H1 (cell line): ENCODE data around the gene CMSS1. TPM values are rescaled to one million over a fixed set of nuclear protein-coding genes. Genes with fewer than 3 reads are reported as not detected.

ENCODE experiments used
- CTCF ChIA-PET: fragments of 300-600 bp; sonication (Branson Sonifier 250); formaldehyde crosslinking; loops from one replicate; lab custom pipeline; 2021; ENCODE audit not compliant: partially characterized antibody; lab: Charles Lee
- POLR2A ChIA-PET: fragments of 300-600 bp; sonication (Branson Sonifier 250); formaldehyde crosslinking; loops from one replicate; lab custom pipeline; 2021; ENCODE audit warnings: inconsistent platforms; ENCODE audit not compliant: partially characterized antibody; lab: Charles Lee
- DNase-seq, 2 experiments: peaks; one replicate each; pipeline versions ENCODE4 v3.0.0 to v3.0.0-alpha.2; 2010 to 2022; ENCODE audit warnings: low spot score in 2 of 2, low read depth in 1 of 2, mixed read lengths in 1 of 2
- FAIRE-seq: peaks from 2 replicates; lab custom pipeline; 2011; peaks lifted over from hg19 to GRCh38; lab: Jason Lieb, UNC
- H2AFZ ChIP-seq: 2 replicates; pipeline ENCODE4 v1.8.1; 2012; ENCODE audit warnings: low read length, inconsistent platforms
- H2AK5ac ChIP-seq: 2 replicates; pipeline ENCODE4 v1.6.1; 2013; ENCODE audit warnings: low read depth, low read length
- H2BK120ac ChIP-seq: replicated peaks from 2 replicates; pipeline ENCODE3; 2013; ENCODE audit warnings: low read depth, low read length, inconsistent platforms
- H2BK12ac ChIP-seq: 2 replicates; pipeline ENCODE4 v1.6.1; 2013; ENCODE audit warnings: low read depth, low read length
- H2BK15ac ChIP-seq: 2 replicates; pipeline ENCODE4 v1.6.1; 2013; ENCODE audit warnings: low read length
- H2BK20ac ChIP-seq: 2 replicates; pipeline ENCODE4 v1.6.1; 2013; ENCODE audit warnings: low read length
- H2BK5ac ChIP-seq: 2 replicates; pipeline ENCODE4 v1.6.1; 2013; ENCODE audit warnings: low read depth, low read length
- H3K14ac ChIP-seq: 2 replicates; pipeline ENCODE4 v1.6.1; 2013; ENCODE audit warnings: inconsistent platforms; ENCODE audit not compliant: insufficient read length
- H3K18ac ChIP-seq: 2 replicates; pipeline ENCODE4 v1.6.1; 2013; ENCODE audit warnings: low read length; ENCODE audit errors: extremely low read depth
- H3K23ac ChIP-seq: 2 replicates; pipeline ENCODE4 v1.6.1; 2013; ENCODE audit warnings: inconsistent platforms; ENCODE audit not compliant: insufficient read length
- H3K23me2 ChIP-seq: 2 replicates; pipeline ENCODE4 v1.6.1; 2013; ENCODE audit warnings: low read depth, low read length
- H3K27ac ChIP-seq: 2 replicates; pipeline ENCODE4 v1.6.1; 2011; ENCODE audit warnings: low read depth, low read length, inconsistent platforms
- H3K27me3 ChIP-seq, 4 experiments: replicated peaks in 1 of 4; 1 replicate in 1 of 4; 2 replicates in 3 of 4; pipeline versions ENCODE4 v1.6.1 to v1.8.1; 2011 to 2013; ENCODE audit warnings: low read length in 3 of 4, mild to moderate bottlenecking in 3 of 4, inconsistent platforms in 2 of 4, mixed read lengths in 2 of 4, moderate library complexity in 1 of 4; ENCODE audit not compliant: control insufficient read depth in 3 of 4, insufficient read depth in 3 of 4; ENCODE audit errors: extremely low read depth in 1 of 4
- H3K36me3 ChIP-seq, 4 experiments: 2 replicates each; pipeline versions ENCODE4 v1.6.1 to v1.8.1; 2011 to 2013; ENCODE audit warnings: mild to moderate bottlenecking in 4 of 4, low read length in 3 of 4, moderate library complexity in 2 of 4, control low read depth in 1 of 4, inconsistent platforms in 1 of 4; ENCODE audit not compliant: insufficient read depth in 4 of 4, control insufficient read depth in 2 of 4
- H3K4ac ChIP-seq: replicated peaks from 2 replicates; pipeline ENCODE3; 2013; ENCODE audit warnings: low read length, low read depth, mixed read lengths, inconsistent platforms; ENCODE audit not compliant: insufficient read length
- H3K4me1 ChIP-seq, 4 experiments: replicated peaks in 1 of 4; 1 replicate in 1 of 4; 2 replicates in 3 of 4; pipeline versions ENCODE4 v1.6.1 to v1.8.1; 2011 to 2013; ENCODE audit warnings: low read length in 3 of 4, inconsistent platforms in 2 of 4, mixed read lengths in 1 of 4; ENCODE audit not compliant: insufficient read depth in 4 of 4, control insufficient read depth in 3 of 4
- H3K4me2 ChIP-seq, 2 experiments: 2 replicates each; pipeline versions ENCODE4 v1.6.1 to v1.8.1; 2011 to 2013; ENCODE audit warnings: low read depth in 2 of 2, low read length in 2 of 2, control low read depth in 1 of 2, inconsistent platforms in 1 of 2, mild to moderate bottlenecking in 1 of 2; ENCODE audit not compliant: insufficient read depth in 1 of 2
- H3K4me3 ChIP-seq, 4 experiments: fragments of 200-600, 300-600 bp in 1 of 4; sonication (generic), shearing (Covaris generic), sonication (Bioruptor Twin) in 1 of 4; 2 replicates each; pipeline versions ENCODE4 v1.5.1 to v1.8.1; 2011 to 2016; ENCODE audit warnings: low read length in 4 of 4, low read depth in 3 of 4, control low read depth in 2 of 4, inconsistent platforms in 2 of 4, mild to moderate bottlenecking in 2 of 4, mixed read lengths in 1 of 4, moderate library complexity in 1 of 4; ENCODE audit not compliant: insufficient read depth in 2 of 4; ENCODE audit errors: extremely low read depth in 1 of 4
- H3K56ac ChIP-seq: replicated peaks from 2 replicates; pipeline ENCODE3; 2013; ENCODE audit warnings: low read depth, mild to moderate bottlenecking, mixed read lengths, low read length, inconsistent platforms; ENCODE audit not compliant: insufficient read length
- H3K79me1 ChIP-seq: 2 replicates; pipeline ENCODE4 v1.6.1; 2013; ENCODE audit warnings: low read depth, low read length, control low read depth
- H3K79me2 ChIP-seq, 2 experiments: 2 replicates each; pipeline versions ENCODE4 v1.6.1 to v1.8.1; 2012 to 2013; ENCODE audit warnings: low read length in 2 of 2, mild to moderate bottlenecking in 2 of 2, inconsistent platforms in 1 of 2; ENCODE audit not compliant: insufficient read depth in 2 of 2, control insufficient read depth in 1 of 2
- H3K9ac ChIP-seq, 4 experiments: replicated peaks in 1 of 4; 1 replicate in 1 of 4; 2 replicates in 3 of 4; pipeline versions ENCODE4 v1.6.1 to v1.8.1; 2011 to 2013; ENCODE audit warnings: low read depth in 3 of 4, low read length in 3 of 4, control low read depth in 2 of 4, mild to moderate bottlenecking in 2 of 4, moderate library complexity in 2 of 4, inconsistent platforms in 1 of 4; ENCODE audit errors: extremely low read depth in 1 of 4
- H3K9me3 ChIP-seq, 2 experiments: 2 replicates each; pipeline versions ENCODE4 v1.6.1 to v1.8.1; 2012 to 2013; ENCODE audit warnings: mild to moderate bottlenecking in 2 of 2, moderate library complexity in 2 of 2, control low read depth in 1 of 2, inconsistent platforms in 1 of 2, low read depth in 1 of 2, low read length in 1 of 2, mixed read lengths in 1 of 2; ENCODE audit not compliant: insufficient read depth in 2 of 2
- H4K20me1 ChIP-seq, 2 experiments: replicated peaks in 1 of 2; 2 replicates each; pipeline versions ENCODE3 to v1.8.1; 2011 to 2013; ENCODE audit warnings: inconsistent platforms in 2 of 2, low read length in 2 of 2, mild to moderate bottlenecking in 1 of 2; ENCODE audit not compliant: insufficient read depth in 2 of 2, control insufficient read depth in 1 of 2
- H4K5ac ChIP-seq: 2 replicates; pipeline ENCODE4 v1.6.1; 2013; ENCODE audit warnings: low read length, low read depth, mixed read lengths, inconsistent platforms; ENCODE audit not compliant: insufficient read length
- H4K8ac ChIP-seq: 2 replicates; pipeline ENCODE4 v1.8.0; 2013; ENCODE audit warnings: mild to moderate bottlenecking, moderate library complexity, low read length, inconsistent platforms; ENCODE audit not compliant: insufficient read depth; ENCODE audit errors: extremely low read depth
- H4K91ac ChIP-seq: replicated peaks from 2 replicates; pipeline ENCODE3; 2013; ENCODE audit warnings: low read length, mixed read lengths, inconsistent platforms; ENCODE audit not compliant: insufficient read length
- KDM5A ChIP-seq: fragments of 200-600 bp; IDR thresholded peaks from 2 replicates; pipeline ENCODE4 v1.7.1; 2012; ENCODE audit warnings: mild to moderate bottlenecking, low read length, inconsistent platforms, mixed read lengths
- WGBS, 2 experiments: shearing (Covaris generic) in 1 of 2; methylation state at CpG; one replicate each; pipeline versions ENCODE4 v1.1.6 to v1.1.7; 2013 to 2015; ENCODE audit warnings: low lambda C conversion rate in 2 of 2, mixed read lengths in 2 of 2, inconsistent platforms in 1 of 2, low coverage in 1 of 2, missing lambda C conversion rate in 1 of 2; ENCODE audit not compliant: insufficient replicate concordance in 2 of 2, insufficient coverage in 1 of 2, insufficient read length in 1 of 2; ENCODE audit errors: extremely low coverage in 1 of 2, missing lambda C conversion rate in 1 of 2; 5-methylcytosine and 5-hydroxymethylcytosine counted together
- polyA plus RNA-seq, 7 experiments: library from polyadenylated mRNA; depleted of rRNA in 3 of 7; stranded (reverse) in 5 of 7; unstranded in 2 of 7; fragments of >200 nt in 5 of 7; fragments of 200-250 nt in 2 of 7; gene quantifications; 1 replicate in 5 of 7; 2 replicates in 1 of 7; 4 replicates in 1 of 7; pipeline versions ENCODE4 v1.2.1 to v1.2.3, GENCODE V29; 2011 to 2013; ENCODE audit warnings: missing spikeins in 2 of 7, mixed read lengths in 2 of 7
- total RNA-seq: library from RNA; stranded (reverse); fragmentation: NEBNext Ultra II Directional; extraction: Animal tissue kit (Norgen Biotek cat#: 25700); gene quantifications from 2 replicates; pipeline ENCODE4 v1.2.1, GENCODE V29; 2021

The CMSS1 gene
- total and polyA plus RNA-seq, 2 of the 8 experiments (the other 6 are each of a cell fraction or from before 2014, with no cell fraction given) = 15.2 to 75.1 TPM

- H3K4me1 ChIP-seq = peaks cover 0 to 6% (median 0%) of the 10 kb centered on the region in 4 experiments; a peak in 1 of 7 replicates
- H4K8ac ChIP-seq = no peak overlapping the region
- no peaks in the 10 kb centered on the region for H3K79me1 ChIP-seq
- no peak overlapping the region for H2BK12ac ChIP-seq
- H3K4ac ChIP-seq = no peak overlapping the region
- no peak overlapping the region for H3K4me3 ChIP-seq
- no peak overlapping the region for H2AFZ ChIP-seq
- H2BK5ac ChIP-seq = no peak overlapping the region
- no peak overlapping the region for H3K23ac ChIP-seq
- no peak overlapping the region for H2BK120ac ChIP-seq
- no peak overlapping the region for H4K91ac ChIP-seq
- CTCF ChIA-PET = interaction anchor here (3.6 kb wide), 1 partner anchor 12 kb away, joined by 15 read pairs; no protein-coding TSS in a partner anchor
- H3K23me2 ChIP-seq = no peaks in the 10 kb centered on the region
- FAIRE-seq (no peak), DNase-seq (no peak)
- no peaks in the 10 kb centered on the region; a peak in 1 of 8 replicates for H3K36me3 ChIP-seq
- H4K5ac ChIP-seq = no peak overlapping the region
- no peak overlapping the region for H3K27ac ChIP-seq
- H2BK20ac ChIP-seq = no peak overlapping the region
- no peak overlapping the region for H3K4me2 ChIP-seq
- no peak overlapping the region for H2BK15ac ChIP-seq
- no peak overlapping the region for H3K9ac ChIP-seq
- no peaks in the 10 kb centered on the region for H3K79me2 ChIP-seq
- H3K9me3 ChIP-seq = no peaks in the 10 kb centered on the region
- no peaks in the 10 kb centered on the region for H4K20me1 ChIP-seq
- H3K18ac ChIP-seq = no peak overlapping the region
- H2AK5ac ChIP-seq = no peak overlapping the region
- no peak overlapping the region for H3K56ac ChIP-seq
- WGBS, 2 experiments = 89% methylated on average over 2 of the region's 2 CpGs; no CpG with 5 or more reads in 1 of the 2 experiments
- no peak for TF ChIP-seq KDM5A
- POLR2A ChIA-PET = no interaction called here
- no peaks in the 10 kb centered on the region for H3K27me3 ChIP-seq
- H3K14ac ChIP-seq = no peak overlapping the region
Measured at GRCh38 chr3:99777210-99777549, 40.5 kb upstream of the CMSS1 start.
